Measurements from ENCODE around the gene GCLM.

DNA sequence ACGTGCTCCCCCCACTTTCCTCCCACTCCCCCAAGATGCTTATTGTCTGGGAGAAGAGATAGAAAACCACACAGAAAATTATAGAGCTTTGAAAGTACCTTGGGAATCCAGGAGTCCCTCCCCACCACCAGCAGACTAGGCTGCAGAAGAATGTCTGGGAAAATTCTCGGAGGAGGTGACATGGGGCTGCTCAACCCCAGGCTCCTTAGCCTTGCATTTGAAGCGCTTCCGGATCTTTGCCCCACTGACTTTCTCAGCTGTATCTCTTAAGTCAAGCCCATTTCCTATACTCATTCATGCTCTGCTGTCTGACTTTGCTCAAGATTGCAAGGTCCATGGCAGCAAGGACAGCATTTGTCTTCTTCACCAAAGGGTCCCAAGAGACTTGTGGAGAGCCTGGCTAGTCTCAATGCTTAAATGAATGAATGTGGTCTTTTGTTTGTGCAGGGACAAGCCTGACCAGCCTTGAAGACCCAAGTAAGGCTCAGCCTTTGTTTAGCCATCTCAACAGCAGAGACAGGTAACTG is 68.2 kb downstream of the GCLM start:
- TF ChIP-seq, protein P1, sequence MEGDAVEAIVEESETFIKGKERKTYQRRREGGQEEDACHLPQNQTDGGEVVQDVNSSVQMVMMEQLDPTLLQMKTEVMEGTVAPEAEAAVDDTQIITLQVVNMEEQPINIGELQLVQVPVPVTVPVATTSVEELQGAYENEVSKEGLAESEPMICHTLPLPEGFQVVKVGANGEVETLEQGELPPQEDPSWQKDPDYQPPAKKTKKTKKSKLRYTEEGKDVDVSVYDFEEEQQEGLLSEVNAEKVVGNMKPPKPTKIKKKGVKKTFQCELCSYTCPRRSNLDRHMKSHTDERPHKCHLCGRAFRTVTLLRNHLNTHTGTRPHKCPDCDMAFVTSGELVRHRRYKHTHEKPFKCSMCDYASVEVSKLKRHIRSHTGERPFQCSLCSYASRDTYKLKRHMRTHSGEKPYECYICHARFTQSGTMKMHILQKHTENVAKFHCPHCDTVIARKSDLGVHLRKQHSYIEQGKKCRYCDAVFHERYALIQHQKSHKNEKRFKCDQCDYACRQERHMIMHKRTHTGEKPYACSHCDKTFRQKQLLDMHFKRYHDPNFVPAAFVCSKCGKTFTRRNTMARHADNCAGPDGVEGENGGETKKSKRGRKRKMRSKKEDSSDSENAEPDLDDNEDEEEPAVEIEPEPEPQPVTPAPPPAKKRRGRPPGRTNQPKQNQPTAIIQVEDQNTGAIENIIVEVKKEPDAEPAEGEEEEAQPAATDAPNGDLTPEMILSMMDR (IDR thresholded peaks at IDR 0.05) = no peak
- no peak for TF ChIP-seq EZH2 (IDR thresholded peaks at IDR 0.05; ENCODE audit: borderline replicate concordance, insufficient read depth, low read depth, low read length, poor library complexity, severe bottlenecking)
